Measurements from ENCODE around the gene PPM1M.

Gene PPM1M

DNA sequence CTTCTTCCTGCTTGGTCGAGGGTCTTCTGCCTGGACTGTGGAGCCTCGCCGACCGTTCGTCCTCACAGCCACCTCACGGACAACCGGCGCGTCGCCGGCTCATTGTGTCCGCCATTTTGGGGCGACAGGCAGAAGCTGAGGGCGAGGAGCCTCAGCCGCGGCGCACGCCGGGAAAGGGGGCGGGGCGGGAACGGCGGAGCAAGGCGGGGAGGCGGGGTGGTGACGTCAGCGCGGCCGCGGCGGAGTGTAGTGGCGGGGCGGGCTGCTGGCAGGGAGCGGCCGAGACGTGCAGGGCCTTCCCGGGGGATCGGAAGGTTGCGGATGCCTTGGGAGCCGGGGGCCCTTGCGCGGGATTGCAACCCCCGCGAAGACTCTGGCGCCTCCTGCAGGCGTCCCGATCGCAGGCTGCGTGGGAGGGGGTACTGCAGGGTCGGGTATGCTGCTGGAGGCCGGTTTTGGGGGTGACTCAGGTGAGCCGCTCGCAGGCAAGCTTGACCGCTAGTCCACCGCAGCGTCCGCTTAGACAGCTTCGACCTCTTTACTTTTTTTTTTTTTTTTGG lies 33.0 kb downstream of the PPM1M start, which contains the start of gene WDR82 (continued):
- no peak for TF ChIP-seq ZNF23 (tag by site-specific recombination; IDR thresholded peaks at IDR 0.05; ENCODE audit: borderline replicate concordance)
- no peak for TF ChIP-seq ZNF146 (tag by site-specific recombination; IDR thresholded peaks at IDR 0.05)
- TF ChIP-seq KLF10 (tag by site-specific recombination; IDR thresholded peaks at IDR 0.05), result no peak
- no peak for TF ChIP-seq ZNF292 (tag by site-specific recombination; IDR thresholded peaks at IDR 0.05; ENCODE audit: borderline replicate concordance, low read depth)
- peak; percentile 66 for TF ChIP-seq KLF8 (tag by site-specific recombination; IDR thresholded peaks at IDR 0.05)
- no peak for TF ChIP-seq KLF16 (tag by site-specific recombination; IDR thresholded peaks at IDR 0.05)
- TF ChIP-seq, protein P1, sequence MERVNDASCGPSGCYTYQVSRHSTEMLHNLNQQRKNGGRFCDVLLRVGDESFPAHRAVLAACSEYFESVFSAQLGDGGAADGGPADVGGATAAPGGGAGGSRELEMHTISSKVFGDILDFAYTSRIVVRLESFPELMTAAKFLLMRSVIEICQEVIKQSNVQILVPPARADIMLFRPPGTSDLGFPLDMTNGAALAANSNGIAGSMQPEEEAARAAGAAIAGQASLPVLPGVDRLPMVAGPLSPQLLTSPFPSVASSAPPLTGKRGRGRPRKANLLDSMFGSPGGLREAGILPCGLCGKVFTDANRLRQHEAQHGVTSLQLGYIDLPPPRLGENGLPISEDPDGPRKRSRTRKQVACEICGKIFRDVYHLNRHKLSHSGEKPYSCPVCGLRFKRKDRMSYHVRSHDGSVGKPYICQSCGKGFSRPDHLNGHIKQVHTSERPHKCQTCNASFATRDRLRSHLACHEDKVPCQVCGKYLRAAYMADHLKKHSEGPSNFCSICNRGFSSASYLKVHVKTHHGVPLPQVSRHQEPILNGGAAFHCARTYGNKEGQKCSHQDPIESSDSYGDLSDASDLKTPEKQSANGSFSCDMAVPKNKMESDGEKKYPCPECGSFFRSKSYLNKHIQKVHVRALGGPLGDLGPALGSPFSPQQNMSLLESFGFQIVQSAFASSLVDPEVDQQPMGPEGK (tag by site-specific recombination; IDR thresholded peaks at IDR 0.05), result peak; percentile 88
- TF ChIP-seq, protein P2, sequence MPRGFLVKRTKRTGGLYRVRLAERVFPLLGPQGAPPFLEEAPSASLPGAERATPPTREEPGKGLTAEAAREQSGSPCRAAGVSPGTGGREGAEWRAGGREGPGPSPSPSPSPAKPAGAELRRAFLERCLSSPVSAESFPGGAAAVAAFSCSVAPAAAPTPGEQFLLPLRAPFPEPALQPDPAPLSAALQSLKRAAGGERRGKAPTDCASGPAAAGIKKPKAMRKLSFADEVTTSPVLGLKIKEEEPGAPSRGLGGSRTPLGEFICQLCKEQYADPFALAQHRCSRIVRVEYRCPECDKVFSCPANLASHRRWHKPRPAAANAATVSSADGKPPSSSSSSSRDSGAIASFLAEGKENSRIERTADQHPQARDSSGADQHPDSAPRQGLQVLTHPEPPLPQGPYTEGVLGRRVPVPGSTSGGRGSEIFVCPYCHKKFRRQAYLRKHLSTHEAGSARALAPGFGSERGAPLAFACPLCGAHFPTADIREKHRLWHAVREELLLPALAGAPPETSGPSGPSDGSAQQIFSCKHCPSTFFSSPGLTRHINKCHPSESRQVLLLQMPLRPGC (tag by site-specific recombination; IDR thresholded peaks at IDR 0.05), result no peak
- TF ChIP-seq, protein P3, sequence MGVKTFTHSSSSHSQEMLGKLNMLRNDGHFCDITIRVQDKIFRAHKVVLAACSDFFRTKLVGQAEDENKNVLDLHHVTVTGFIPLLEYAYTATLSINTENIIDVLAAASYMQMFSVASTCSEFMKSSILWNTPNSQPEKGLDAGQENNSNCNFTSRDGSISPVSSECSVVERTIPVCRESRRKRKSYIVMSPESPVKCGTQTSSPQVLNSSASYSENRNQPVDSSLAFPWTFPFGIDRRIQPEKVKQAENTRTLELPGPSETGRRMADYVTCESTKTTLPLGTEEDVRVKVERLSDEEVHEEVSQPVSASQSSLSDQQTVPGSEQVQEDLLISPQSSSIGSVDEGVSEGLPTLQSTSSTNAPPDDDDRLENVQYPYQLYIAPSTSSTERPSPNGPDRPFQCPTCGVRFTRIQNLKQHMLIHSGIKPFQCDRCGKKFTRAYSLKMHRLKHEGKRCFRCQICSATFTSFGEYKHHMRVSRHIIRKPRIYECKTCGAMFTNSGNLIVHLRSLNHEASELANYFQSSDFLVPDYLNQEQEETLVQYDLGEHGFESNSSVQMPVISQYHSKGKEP (tag by site-specific recombination; IDR thresholded peaks at IDR 0.05), result peak; percentile 45; the same call in 1 of the 2 replicates
- TF ChIP-seq, protein P4, sequence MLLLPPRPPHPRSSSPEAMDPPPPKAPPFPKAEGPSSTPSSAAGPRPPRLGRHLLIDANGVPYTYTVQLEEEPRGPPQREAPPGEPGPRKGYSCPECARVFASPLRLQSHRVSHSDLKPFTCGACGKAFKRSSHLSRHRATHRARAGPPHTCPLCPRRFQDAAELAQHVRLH (tag by site-specific recombination; IDR thresholded peaks at IDR 0.05), result peak; percentile 51; the same call in 1 of the 2 replicates
- TF ChIP-seq GLI2 (tag by site-specific recombination; IDR thresholded peaks at IDR 0.05; ENCODE audit: borderline replicate concordance, low read depth), result no peak

DNA sequence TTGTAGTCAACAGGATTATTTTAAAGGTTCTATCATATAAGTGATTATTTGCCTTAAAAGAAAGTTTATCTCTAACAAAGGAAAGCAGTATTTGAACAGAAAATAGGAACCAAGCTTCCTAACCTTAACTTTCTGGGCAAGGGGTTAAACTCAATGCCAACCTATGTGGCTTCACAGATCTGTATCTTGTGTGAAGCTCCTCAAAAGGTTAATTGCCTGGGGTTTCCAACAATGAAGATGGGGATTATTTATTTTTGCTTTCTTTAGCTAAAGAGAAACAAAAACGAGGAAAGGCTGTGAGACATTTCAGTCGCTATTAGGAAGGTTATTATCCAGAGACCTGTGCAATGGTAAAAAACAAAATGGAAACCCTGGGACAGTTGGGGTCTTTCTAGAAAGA lies 34.0 kb downstream of the PPM1M start:
- ChIA-PET POLR2A (interaction anchor here (0.7 to 1.1 kb wide), 2 partner anchors 20 to 39 kb away, joined by 3 to 4 read pairs; no protein-coding TSS in a partner anchor), CTCF (interaction anchor here (0.7 to 2.9 kb wide), 7 partner anchors 10 to 612 kb away, joined by 3 to 19 read pairs (median 4); partner anchors contain the start of genes GPR62 and TWF2)
- no peak overlapping the region for H3K4me3 ChIP-seq (ENCODE audit: low read depth, low read length)
- no peak overlapping the region for H3K27ac ChIP-seq (ENCODE audit: extremely low read depth, low read depth, low read length)
- peaks cover 0 to 18% of the 10 kb centered on the region in 2 experiments; a peak in 2 of 3 replicates for H3K36me3 ChIP-seq (ENCODE audit: control insufficient read depth in 2 of 2, insufficient read depth in 1 of 2, low read length in 2 of 2)
- no peaks in the 10 kb centered on the region for H3K9me3 ChIP-seq (ENCODE audit: control insufficient read depth, insufficient read depth, low read depth, low read length)
- no peaks in the 10 kb centered on the region for H3K4me1 ChIP-seq (ENCODE audit: control insufficient read depth, insufficient read depth, low read length)
- no peak for TF ChIP-seq HOXA7 (CRISPR knock-in tag; IDR thresholded peaks at IDR 0.05; ENCODE audit: borderline replicate concordance)
- TF ChIP-seq ZNF239 (tag by site-specific recombination; IDR thresholded peaks at IDR 0.05), result no peak
- TF ChIP-seq ZNF654 (tag by site-specific recombination; IDR thresholded peaks at IDR 0.05; ENCODE audit: low read depth), result no peak
- no peak for TF ChIP-seq ZBTB17 (tag by site-specific recombination; IDR thresholded peaks at IDR 0.05)
- TF ChIP-seq ZNF664 (tag by site-specific recombination; IDR thresholded peaks at IDR 0.05), result no peak
- no peak for TF ChIP-seq ZNF544 (tag by site-specific recombination; IDR thresholded peaks at IDR 0.05)
- TF ChIP-seq, protein P5, sequence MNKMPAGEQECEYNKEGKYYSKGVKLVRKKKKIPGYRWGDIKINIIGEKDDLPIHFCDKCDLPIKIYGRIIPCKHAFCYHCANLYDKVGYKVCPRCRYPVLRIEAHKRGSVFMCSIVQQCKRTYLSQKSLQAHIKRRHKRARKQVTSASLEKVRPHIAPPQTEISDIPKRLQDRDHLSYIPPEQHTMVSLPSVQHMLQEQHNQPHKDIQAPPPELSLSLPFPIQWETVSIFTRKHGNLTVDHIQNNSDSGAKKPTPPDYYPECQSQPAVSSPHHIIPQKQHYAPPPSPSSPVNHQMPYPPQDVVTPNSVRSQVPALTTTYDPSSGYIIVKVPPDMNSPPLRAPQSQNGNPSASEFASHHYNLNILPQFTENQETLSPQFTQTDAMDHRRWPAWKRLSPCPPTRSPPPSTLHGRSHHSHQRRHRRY (tag by site-specific recombination; IDR thresholded peaks at IDR 0.05), result no peak
- TF ChIP-seq ZNF747 (tag by site-specific recombination; IDR thresholded peaks at IDR 0.05), result no peak
- TF ChIP-seq ZNF138 (tag by site-specific recombination; IDR thresholded peaks at IDR 0.05; ENCODE audit: borderline replicate concordance), result no peak

All from HEK293 (cell line).